H1 (cell line): ENCODE data around the gene ELAPOR2. TPM values are rescaled to one million over a fixed set of nuclear protein-coding genes. Genes with fewer than 3 reads are reported as not detected.

ENCODE experiments used
- CTCF ChIA-PET: fragments of 300-600 bp; sonication (Branson Sonifier 250); formaldehyde crosslinking; loops from one replicate; lab custom pipeline; 2021; ENCODE audit not compliant: partially characterized antibody; lab: Charles Lee
- POLR2A ChIA-PET: fragments of 300-600 bp; sonication (Branson Sonifier 250); formaldehyde crosslinking; loops from one replicate; lab custom pipeline; 2021; ENCODE audit warnings: inconsistent platforms; ENCODE audit not compliant: partially characterized antibody; lab: Charles Lee
- DNase-seq, 2 experiments: peaks; one replicate each; pipeline versions ENCODE4 v3.0.0 to v3.0.0-alpha.2; 2010 to 2022; ENCODE audit warnings: low spot score in 2 of 2, low read depth in 1 of 2, mixed read lengths in 1 of 2
- FAIRE-seq: peaks from 2 replicates; lab custom pipeline; 2011; peaks lifted over from hg19 to GRCh38; lab: Jason Lieb, UNC
- H2AFZ ChIP-seq: 2 replicates; pipeline ENCODE4 v1.8.1; 2012; ENCODE audit warnings: low read length, inconsistent platforms
- H2AK5ac ChIP-seq: 2 replicates; pipeline ENCODE4 v1.6.1; 2013; ENCODE audit warnings: low read depth, low read length
- H2BK120ac ChIP-seq: replicated peaks from 2 replicates; pipeline ENCODE3; 2013; ENCODE audit warnings: low read depth, low read length, inconsistent platforms
- H2BK12ac ChIP-seq: 2 replicates; pipeline ENCODE4 v1.6.1; 2013; ENCODE audit warnings: low read depth, low read length
- H2BK15ac ChIP-seq: 2 replicates; pipeline ENCODE4 v1.6.1; 2013; ENCODE audit warnings: low read length
- H2BK20ac ChIP-seq: 2 replicates; pipeline ENCODE4 v1.6.1; 2013; ENCODE audit warnings: low read length
- H2BK5ac ChIP-seq: 2 replicates; pipeline ENCODE4 v1.6.1; 2013; ENCODE audit warnings: low read depth, low read length
- H3K14ac ChIP-seq: 2 replicates; pipeline ENCODE4 v1.6.1; 2013; ENCODE audit warnings: inconsistent platforms; ENCODE audit not compliant: insufficient read length
- H3K18ac ChIP-seq: 2 replicates; pipeline ENCODE4 v1.6.1; 2013; ENCODE audit warnings: low read length; ENCODE audit errors: extremely low read depth
- H3K23ac ChIP-seq: 2 replicates; pipeline ENCODE4 v1.6.1; 2013; ENCODE audit warnings: inconsistent platforms; ENCODE audit not compliant: insufficient read length
- H3K23me2 ChIP-seq: 2 replicates; pipeline ENCODE4 v1.6.1; 2013; ENCODE audit warnings: low read depth, low read length
- H3K27ac ChIP-seq: 2 replicates; pipeline ENCODE4 v1.6.1; 2011; ENCODE audit warnings: low read depth, low read length, inconsistent platforms
- H3K27me3 ChIP-seq, 4 experiments: replicated peaks in 1 of 4; 1 replicate in 1 of 4; 2 replicates in 3 of 4; pipeline versions ENCODE4 v1.6.1 to v1.8.1; 2011 to 2013; ENCODE audit warnings: low read length in 3 of 4, mild to moderate bottlenecking in 3 of 4, inconsistent platforms in 2 of 4, mixed read lengths in 2 of 4, moderate library complexity in 1 of 4; ENCODE audit not compliant: control insufficient read depth in 3 of 4, insufficient read depth in 3 of 4; ENCODE audit errors: extremely low read depth in 1 of 4
- H3K36me3 ChIP-seq, 4 experiments: 2 replicates each; pipeline versions ENCODE4 v1.6.1 to v1.8.1; 2011 to 2013; ENCODE audit warnings: mild to moderate bottlenecking in 4 of 4, low read length in 3 of 4, moderate library complexity in 2 of 4, control low read depth in 1 of 4, inconsistent platforms in 1 of 4; ENCODE audit not compliant: insufficient read depth in 4 of 4, control insufficient read depth in 2 of 4
- H3K4ac ChIP-seq: replicated peaks from 2 replicates; pipeline ENCODE3; 2013; ENCODE audit warnings: low read length, low read depth, mixed read lengths, inconsistent platforms; ENCODE audit not compliant: insufficient read length
- H3K4me1 ChIP-seq, 4 experiments: replicated peaks in 1 of 4; 1 replicate in 1 of 4; 2 replicates in 3 of 4; pipeline versions ENCODE4 v1.6.1 to v1.8.1; 2011 to 2013; ENCODE audit warnings: low read length in 3 of 4, inconsistent platforms in 2 of 4, mixed read lengths in 1 of 4; ENCODE audit not compliant: insufficient read depth in 4 of 4, control insufficient read depth in 3 of 4
- H3K4me2 ChIP-seq, 2 experiments: 2 replicates each; pipeline versions ENCODE4 v1.6.1 to v1.8.1; 2011 to 2013; ENCODE audit warnings: low read depth in 2 of 2, low read length in 2 of 2, control low read depth in 1 of 2, inconsistent platforms in 1 of 2, mild to moderate bottlenecking in 1 of 2; ENCODE audit not compliant: insufficient read depth in 1 of 2
- H3K4me3 ChIP-seq, 4 experiments: fragments of 200-600, 300-600 bp in 1 of 4; sonication (generic), shearing (Covaris generic), sonication (Bioruptor Twin) in 1 of 4; 2 replicates each; pipeline versions ENCODE4 v1.5.1 to v1.8.1; 2011 to 2016; ENCODE audit warnings: low read length in 4 of 4, low read depth in 3 of 4, control low read depth in 2 of 4, inconsistent platforms in 2 of 4, mild to moderate bottlenecking in 2 of 4, mixed read lengths in 1 of 4, moderate library complexity in 1 of 4; ENCODE audit not compliant: insufficient read depth in 2 of 4; ENCODE audit errors: extremely low read depth in 1 of 4
- H3K56ac ChIP-seq: replicated peaks from 2 replicates; pipeline ENCODE3; 2013; ENCODE audit warnings: low read depth, mild to moderate bottlenecking, mixed read lengths, low read length, inconsistent platforms; ENCODE audit not compliant: insufficient read length
- H3K79me1 ChIP-seq: 2 replicates; pipeline ENCODE4 v1.6.1; 2013; ENCODE audit warnings: low read depth, low read length, control low read depth
- H3K79me2 ChIP-seq, 2 experiments: 2 replicates each; pipeline versions ENCODE4 v1.6.1 to v1.8.1; 2012 to 2013; ENCODE audit warnings: low read length in 2 of 2, mild to moderate bottlenecking in 2 of 2, inconsistent platforms in 1 of 2; ENCODE audit not compliant: insufficient read depth in 2 of 2, control insufficient read depth in 1 of 2
- H3K9ac ChIP-seq, 4 experiments: replicated peaks in 1 of 4; 1 replicate in 1 of 4; 2 replicates in 3 of 4; pipeline versions ENCODE4 v1.6.1 to v1.8.1; 2011 to 2013; ENCODE audit warnings: low read depth in 3 of 4, low read length in 3 of 4, control low read depth in 2 of 4, mild to moderate bottlenecking in 2 of 4, moderate library complexity in 2 of 4, inconsistent platforms in 1 of 4; ENCODE audit errors: extremely low read depth in 1 of 4
- H3K9me3 ChIP-seq, 2 experiments: 2 replicates each; pipeline versions ENCODE4 v1.6.1 to v1.8.1; 2012 to 2013; ENCODE audit warnings: mild to moderate bottlenecking in 2 of 2, moderate library complexity in 2 of 2, control low read depth in 1 of 2, inconsistent platforms in 1 of 2, low read depth in 1 of 2, low read length in 1 of 2, mixed read lengths in 1 of 2; ENCODE audit not compliant: insufficient read depth in 2 of 2
- H4K20me1 ChIP-seq, 2 experiments: replicated peaks in 1 of 2; 2 replicates each; pipeline versions ENCODE3 to v1.8.1; 2011 to 2013; ENCODE audit warnings: inconsistent platforms in 2 of 2, low read length in 2 of 2, mild to moderate bottlenecking in 1 of 2; ENCODE audit not compliant: insufficient read depth in 2 of 2, control insufficient read depth in 1 of 2
- H4K5ac ChIP-seq: 2 replicates; pipeline ENCODE4 v1.6.1; 2013; ENCODE audit warnings: low read length, low read depth, mixed read lengths, inconsistent platforms; ENCODE audit not compliant: insufficient read length
- H4K8ac ChIP-seq: 2 replicates; pipeline ENCODE4 v1.8.0; 2013; ENCODE audit warnings: mild to moderate bottlenecking, moderate library complexity, low read length, inconsistent platforms; ENCODE audit not compliant: insufficient read depth; ENCODE audit errors: extremely low read depth
- H4K91ac ChIP-seq: replicated peaks from 2 replicates; pipeline ENCODE3; 2013; ENCODE audit warnings: low read length, mixed read lengths, inconsistent platforms; ENCODE audit not compliant: insufficient read length
- ATF3 ChIP-seq: IDR thresholded peaks from 2 replicates; pipeline ENCODE4 v1.6.1; 2011; ENCODE audit warnings: low read depth, mild to moderate bottlenecking, low read length; ENCODE audit not compliant: insufficient read depth
- CTBP2 ChIP-seq: IDR thresholded peaks from 2 replicates; pipeline ENCODE4 v1.7.0; 2011; ENCODE audit warnings: borderline replicate concordance, mild to moderate bottlenecking, moderate library complexity, mixed read lengths, low read length; ENCODE audit not compliant: insufficient read depth, insufficient read length
- EGR1 ChIP-seq: IDR thresholded peaks from 2 replicates; pipeline ENCODE4 v1.6.1; 2011; ENCODE audit warnings: low read depth, low read length, borderline replicate concordance
- FOSL1 ChIP-seq: IDR thresholded peaks from 2 replicates; pipeline ENCODE4 v1.6.1; 2011; ENCODE audit warnings: mild to moderate bottlenecking, low read depth, low read length, moderate library complexity; ENCODE audit not compliant: insufficient read depth
- SRF ChIP-seq: IDR thresholded peaks from 2 replicates; pipeline ENCODE4 v1.6.1; 2011; ENCODE audit warnings: mild to moderate bottlenecking, low read depth, low read length, moderate library complexity
- TAF7 ChIP-seq: optimal IDR thresholded peaks from 2 replicates; pipeline ENCODE3; 2011; ENCODE audit warnings: low read depth, mild to moderate bottlenecking, inconsistent platforms, low read length, moderate library complexity, borderline replicate concordance
- WGBS, 2 experiments: shearing (Covaris generic) in 1 of 2; methylation state at CpG; one replicate each; pipeline versions ENCODE4 v1.1.6 to v1.1.7; 2013 to 2015; ENCODE audit warnings: low lambda C conversion rate in 2 of 2, mixed read lengths in 2 of 2, inconsistent platforms in 1 of 2, low coverage in 1 of 2, missing lambda C conversion rate in 1 of 2; ENCODE audit not compliant: insufficient replicate concordance in 2 of 2, insufficient coverage in 1 of 2, insufficient read length in 1 of 2; ENCODE audit errors: extremely low coverage in 1 of 2, missing lambda C conversion rate in 1 of 2; 5-methylcytosine and 5-hydroxymethylcytosine counted together
- polyA plus RNA-seq, 7 experiments: library from polyadenylated mRNA; depleted of rRNA in 3 of 7; stranded (reverse) in 5 of 7; unstranded in 2 of 7; fragments of >200 nt in 5 of 7; fragments of 200-250 nt in 2 of 7; gene quantifications; 1 replicate in 5 of 7; 2 replicates in 1 of 7; 4 replicates in 1 of 7; pipeline versions ENCODE4 v1.2.1 to v1.2.3, GENCODE V29; 2011 to 2013; ENCODE audit warnings: missing spikeins in 2 of 7, mixed read lengths in 2 of 7
- total RNA-seq: library from RNA; stranded (reverse); fragmentation: NEBNext Ultra II Directional; extraction: Animal tissue kit (Norgen Biotek cat#: 25700); gene quantifications from 2 replicates; pipeline ENCODE4 v1.2.1, GENCODE V29; 2021

The ELAPOR2 gene
- total and polyA plus RNA-seq, 2 of the 8 experiments (the other 6 are each of a cell fraction or from before 2014, with no cell fraction given): 12.9 to 32.9 TPM

- no peaks in the 10 kb centered on the region for H3K36me3 ChIP-seq
- H4K8ac ChIP-seq: no peak overlapping the region
- no peak for FAIRE-seq
- ChIA-PET POLR2A (interaction anchor here (1.5 kb wide), 1 partner anchor 9 kb away, joined by 3 read pairs; no protein-coding TSS in a partner anchor), CTCF (interaction anchor here (0.6 kb wide), 1 partner anchor 133 kb away, joined by 3 read pairs; no protein-coding TSS in a partner anchor)
- no peak overlapping the region for H3K56ac ChIP-seq
- WGBS, 2 experiments: 88% methylated on average over 1 of the region's 1 CpG; no CpG with 5 or more reads in 1 of the 2 experiments
- H3K4ac ChIP-seq: no peak overlapping the region
- no peak overlapping the region for H3K4me3 ChIP-seq
- H2BK20ac ChIP-seq: no peak overlapping the region
- H3K23ac ChIP-seq: no peak overlapping the region
- H3K4me1 ChIP-seq: no peaks in the 10 kb centered on the region
- no peaks in the 10 kb centered on the region for H3K9me3 ChIP-seq
- no peak overlapping the region for H2AFZ ChIP-seq
- no peak overlapping the region for H3K27ac ChIP-seq
- H4K91ac ChIP-seq: no peak overlapping the region
- H2BK12ac ChIP-seq: no peak overlapping the region
- H3K9ac ChIP-seq: no peak overlapping the region
- no peak overlapping the region for H2AK5ac ChIP-seq
- no peak overlapping the region for H2BK120ac ChIP-seq
- no peaks in the 10 kb centered on the region for H4K20me1 ChIP-seq
- no peak overlapping the region for H3K14ac ChIP-seq
- no peaks in the 10 kb centered on the region for H3K79me2 ChIP-seq
- no peaks in the 10 kb centered on the region for H3K23me2 ChIP-seq
- H2BK5ac ChIP-seq: no peak overlapping the region
- H3K18ac ChIP-seq: no peak overlapping the region
- no peaks in the 10 kb centered on the region for H3K79me1 ChIP-seq
- H3K4me2 ChIP-seq: no peak overlapping the region
- no peak overlapping the region for H4K5ac ChIP-seq
- DNase-seq: no peak
- H3K27me3 ChIP-seq: no peaks in the 10 kb centered on the region
- H2BK15ac ChIP-seq: no peak overlapping the region
- TF ChIP-seq TAF7 (no peak), SRF (no peak), CTBP2 (no peak), EGR1 (no peak), ATF3 (no peak), FOSL1 (no peak)
These were observed 10.6 kb downstream of the ELAPOR2 start for GRCh38 chr7:87048839-87049238.
